Spleen (tissue), 7 donors: ENCODE results near the gene IGF2BP1.

Experiments
- CTCF ChIP-seq, 11 experiments: fragments of 200-600 bp in 7 of 11; fragments of 450-650 bp in 4 of 11; sonication (generic) in 4 of 11; IDR thresholded peaks in 8 of 11; conservative IDR thresholded peaks in 3 of 11; 1 replicate in 7 of 11; 2 replicates in 4 of 11; pipeline versions ENCODE4 v1.4.0 to v1.8.0; 2016 to 2021; ENCODE audit warnings: antibody characterized with exemption in 11 of 11, inconsistent platforms in 4 of 11, mild to moderate bottlenecking in 1 of 11
- POLR2A ChIP-seq, 3 donors: fragments of 450-650 bp; IDR thresholded peaks; one replicate each; pipeline ENCODE4 v1.5.1; 2017; ENCODE audit warnings: antibody characterized with exemption in 3 of 3, mild to moderate bottlenecking in 1 of 3
- donor health status: DM: no; HTN: no; CAD: no; lungs with moderate emphysema.
- donor health status: DM: no; HTN: no; CAD: no.
- donor health status: DM: no; HTN: no; CAD: no.

GRCh38 chr17:49024523-49024922 lies 27.3 kb downstream of the IGF2BP1 start:
- TF ChIP-seq CTCF (IDR thresholded peaks at IDR 0.05 in 8 of 11, conservative IDR thresholded peaks at IDR 0.05 in 3 of 11) (no peak), POLR2A (IDR thresholded peaks at IDR 0.05) (no peak)
